Measurements from ENCODE around the gene TRPM3.

TRPM3 gene

GRCh38 chr9:71147368-71147767 lies 25.9 kb upstream of the TRPM3 start:
- no peaks in the 10 kb centered on the region for H3K27me3 ChIP-seq (ENCODE audit: low read depth, low read length)
- H3K79me2 ChIP-seq (ENCODE audit: low read length), result no peaks in the 10 kb centered on the region
- no peaks in the 10 kb centered on the region for H3K36me3 ChIP-seq (replicated peaks; ENCODE audit: low read depth, low read length)
- no peak for TF ChIP-seq EZH2phosphoT487 (IDR thresholded peaks at IDR 0.05; ENCODE audit: low read depth)
- TF ChIP-seq CTCF (IDR thresholded peaks at IDR 0.05; ENCODE audit: low read depth, low read length), result no peak
- no peaks in the 10 kb centered on the region for H3K4me1 ChIP-seq (ENCODE audit: low read length)
- no peak overlapping the region for H2AFZ ChIP-seq (ENCODE audit: low read depth, low read length)
- no peaks in the 10 kb centered on the region for H4K20me1 ChIP-seq (ENCODE audit: insufficient read depth, low read length)
- no peak overlapping the region for H3K4me3 ChIP-seq (ENCODE audit: low read length)
- H3K9me3 ChIP-seq (ENCODE audit: insufficient read depth, low read length), result no peaks in the 10 kb centered on the region
- H3K27ac ChIP-seq (ENCODE audit: low read length), result no peak overlapping the region
- H3K4me2 ChIP-seq (ENCODE audit: low read length), result no peak overlapping the region
- no peak overlapping the region for H3K9ac ChIP-seq (ENCODE audit: low read length)

GRCh38 chr9:71146511-71146910 lies 25.1 kb upstream of the TRPM3 start:
- H2AFZ ChIP-seq (ENCODE audit: low read depth, low read length), result no peak overlapping the region
- no peak overlapping the region for H3K27ac ChIP-seq (ENCODE audit: low read length)
- no peak overlapping the region for H3K9ac ChIP-seq (ENCODE audit: low read length)
- H3K4me1 ChIP-seq (ENCODE audit: low read length), result no peaks in the 10 kb centered on the region
- no peaks in the 10 kb centered on the region for H3K79me2 ChIP-seq (ENCODE audit: low read length)
- no peaks in the 10 kb centered on the region for H3K9me3 ChIP-seq (ENCODE audit: insufficient read depth, low read length)
- TF ChIP-seq EZH2phosphoT487 (IDR thresholded peaks at IDR 0.05; ENCODE audit: low read depth), result no peak
- TF ChIP-seq CTCF (IDR thresholded peaks at IDR 0.05; ENCODE audit: low read depth, low read length), result no peak
- no peaks in the 10 kb centered on the region for H3K36me3 ChIP-seq (replicated peaks; ENCODE audit: low read depth, low read length)
- no peaks in the 10 kb centered on the region for H4K20me1 ChIP-seq (ENCODE audit: insufficient read depth, low read length)
- no peak overlapping the region for H3K4me2 ChIP-seq (ENCODE audit: low read length)
- H3K4me3 ChIP-seq (ENCODE audit: low read length), result no peak overlapping the region
- H3K27me3 ChIP-seq (ENCODE audit: low read depth, low read length), result no peaks in the 10 kb centered on the region

GRCh38 chr9:71145179-71145578 lies 23.8 kb upstream of the TRPM3 start:
- H3K4me3 ChIP-seq (ENCODE audit: low read length), result no peak overlapping the region
- no peaks in the 10 kb centered on the region for H4K20me1 ChIP-seq (ENCODE audit: insufficient read depth, low read length)
- H3K4me1 ChIP-seq (ENCODE audit: low read length), result no peaks in the 10 kb centered on the region
- H3K27ac ChIP-seq (ENCODE audit: low read length), result no peak overlapping the region
- H3K9ac ChIP-seq (ENCODE audit: low read length), result no peak overlapping the region
- no peaks in the 10 kb centered on the region for H3K36me3 ChIP-seq (replicated peaks; ENCODE audit: low read depth, low read length)
- TF ChIP-seq EZH2phosphoT487 (IDR thresholded peaks at IDR 0.05; ENCODE audit: low read depth), result no peak
- TF ChIP-seq CTCF (IDR thresholded peaks at IDR 0.05; ENCODE audit: low read depth, low read length), result no peak
- no peaks in the 10 kb centered on the region for H3K79me2 ChIP-seq (ENCODE audit: low read length)
- H3K27me3 ChIP-seq (ENCODE audit: low read depth, low read length), result no peaks in the 10 kb centered on the region
- H2AFZ ChIP-seq (ENCODE audit: low read depth, low read length), result no peak overlapping the region
- no peaks in the 10 kb centered on the region for H3K9me3 ChIP-seq (ENCODE audit: insufficient read depth, low read length)
- H3K4me2 ChIP-seq (ENCODE audit: low read length), result no peak overlapping the region

- TF ChIP-seq EZH2phosphoT487 (IDR thresholded peaks at IDR 0.05; ENCODE audit: low read depth), result no peak
- TF ChIP-seq CTCF (IDR thresholded peaks at IDR 0.05; ENCODE audit: low read depth, low read length), result no peak
- H4K20me1 ChIP-seq (ENCODE audit: insufficient read depth, low read length), result no peaks in the 10 kb centered on the region
These were observed 23.1 kb upstream of the TRPM3 start for GRCh38 chr9:71144495-71144894.

More at GRCh38 chr9:71144495-71144894, 23.1 kb upstream of the TRPM3 start:
- Histone ChIP-seq H3K9me3 (ENCODE audit: insufficient read depth, low read length) (no peaks in the 10 kb centered on the region), H3K4me2 (ENCODE audit: low read length) (no peak overlapping the region), H3K9ac (ENCODE audit: low read length) (no peak overlapping the region), H3K79me2 (ENCODE audit: low read length) (no peaks in the 10 kb centered on the region), H3K4me3 (ENCODE audit: low read length) (no peak overlapping the region), H3K4me1 (ENCODE audit: low read length) (no peaks in the 10 kb centered on the region), H3K36me3 (replicated peaks; ENCODE audit: low read depth, low read length) (no peaks in the 10 kb centered on the region), H3K27me3 (ENCODE audit: low read depth, low read length) (no peaks in the 10 kb centered on the region), H3K27ac (ENCODE audit: low read length) (no peak overlapping the region), H2AFZ (ENCODE audit: low read depth, low read length) (no peak overlapping the region)

Data from OCI-LY3 (cell line).